HEK293 (cell line): ENCODE measurements around the gene SFT2D1.
"Not testable (repeated sequence)": the region's sequence is repeated elsewhere in the genome, so short reads cannot be mapped to it uniquely, and the experiment has no call there.

Experiments used
- CTCF ChIA-PET: fragments of 350-600 bp; formaldehyde crosslinking; extraction: SDS; loops from one replicate; lab custom pipeline; 2021; ENCODE audit warnings: antibody characterized with exemption; lab: Yijun Ruan, JAX
- POLR2A ChIA-PET: fragments of 300-600 bp; formaldehyde crosslinking; extraction: SDS; loops from one replicate; lab custom pipeline; 2020; ENCODE audit warnings: antibody characterized with exemption, inconsistent platforms; lab: Yijun Ruan, JAX
- H3K27ac ChIP-seq: fragments of 200-500 bp; sonication (Bioruptor generic); 2 replicates; pipeline ENCODE4 v1.5.1; 2014; ENCODE audit warnings: low read depth, low read length, control low read depth, inconsistent platforms; ENCODE audit errors: extremely low read depth
- H3K36me3 ChIP-seq, 2 experiments: fragments of 200-500 bp in 1 of 2; sonication (Bioruptor generic) in 1 of 2; 1 replicate in 1 of 2; 2 replicates in 1 of 2; pipeline ENCODE4 v1.5.1; 2014 to 2017; ENCODE audit warnings: inconsistent platforms in 2 of 2, low read length in 2 of 2; ENCODE audit not compliant: control insufficient read depth in 2 of 2, insufficient read depth in 1 of 2
- H3K4me1 ChIP-seq: fragments of 200-500 bp; sonication (Bioruptor generic); 2 replicates; pipeline ENCODE4 v1.5.1; 2014; ENCODE audit warnings: mild to moderate bottlenecking, low read length, inconsistent platforms; ENCODE audit not compliant: control insufficient read depth, insufficient read depth
- H3K4me3 ChIP-seq: 2 replicates; pipeline ENCODE4 v1.5.1; 2011; ENCODE audit warnings: low read depth, mild to moderate bottlenecking, control low read depth, low read length, moderate library complexity
- H3K9me3 ChIP-seq: fragments of 200-500 bp; sonication (Bioruptor generic); 2 replicates; pipeline ENCODE4 v1.5.1; 2014; ENCODE audit warnings: low read depth, low read length, inconsistent platforms; ENCODE audit not compliant: control insufficient read depth, insufficient read depth
- BCL11B ChIP-seq: fragments of 450-650 bp; formaldehyde crosslinking; IDR thresholded peaks from 2 replicates; pipeline ENCODE4 v1.5.1; 2016; ENCODE audit warnings: low read depth, missing biosample characterization, missing genetic modification characterization
- GLIS1 ChIP-seq: fragments of 450-650 bp; formaldehyde crosslinking; IDR thresholded peaks from 2 replicates; pipeline ENCODE4 v1.5.1; 2016; ENCODE audit warnings: missing biosample characterization, missing genetic modification characterization
- KLF17 ChIP-seq: fragments of 450-650 bp; formaldehyde crosslinking; IDR thresholded peaks from 2 replicates; pipeline ENCODE4 v1.5.1; 2016; ENCODE audit warnings: missing biosample characterization, missing genetic modification characterization
- MYNN ChIP-seq: fragments of 450-650 bp; formaldehyde crosslinking; IDR thresholded peaks from 2 replicates; pipeline ENCODE4 v1.5.1; 2016; ENCODE audit warnings: missing biosample characterization, missing genetic modification characterization, borderline replicate concordance
- PRDM1 ChIP-seq: fragments of 450-650 bp; formaldehyde crosslinking; IDR thresholded peaks from 2 replicates; pipeline ENCODE4; 2016; ENCODE audit warnings: missing biosample characterization, missing genetic modification characterization
- SP7 ChIP-seq: fragments of 450-650 bp; formaldehyde crosslinking; IDR thresholded peaks from 2 replicates; pipeline ENCODE4 v1.5.1; 2016; ENCODE audit warnings: missing biosample characterization, missing genetic modification characterization
- ZBTB49 ChIP-seq: fragments of 450-650 bp; formaldehyde crosslinking; IDR thresholded peaks from 2 replicates; pipeline ENCODE4 v1.5.1; 2016; ENCODE audit warnings: missing biosample characterization, missing genetic modification characterization, low read depth
- ZFP37 ChIP-seq: fragments of 450-650 bp; formaldehyde crosslinking; IDR thresholded peaks from 2 replicates; pipeline ENCODE4 v1.5.1; 2016; ENCODE audit warnings: missing biosample characterization, missing genetic modification characterization
- ZFP69B ChIP-seq: fragments of 450-650 bp; formaldehyde crosslinking; IDR thresholded peaks from 2 replicates; pipeline ENCODE4 v1.5.1; 2016; ENCODE audit warnings: missing biosample characterization, missing genetic modification characterization
- ZNF10 ChIP-seq: fragments of 450-650 bp; formaldehyde crosslinking; IDR thresholded peaks from 2 replicates; pipeline ENCODE4 v1.5.1; 2017; ENCODE audit warnings: missing biosample characterization, missing genetic modification characterization
- ZNF157 ChIP-seq: fragments of 450-650 bp; formaldehyde crosslinking; IDR thresholded peaks from 2 replicates; pipeline ENCODE4 v1.5.1; 2016; ENCODE audit warnings: missing biosample characterization, missing genetic modification characterization
- ZNF169 ChIP-seq: fragments of 450-650 bp; formaldehyde crosslinking; IDR thresholded peaks from 2 replicates; pipeline ENCODE4 v1.5.1; 2016; ENCODE audit warnings: missing biosample characterization, missing genetic modification characterization
- ZNF175 ChIP-seq: fragments of 450-650 bp; formaldehyde crosslinking; IDR thresholded peaks from 2 replicates; pipeline ENCODE4 v1.5.1; 2016; ENCODE audit warnings: missing biosample characterization, missing genetic modification characterization
- ZNF221 ChIP-seq: fragments of 450-650 bp; formaldehyde crosslinking; IDR thresholded peaks from 2 replicates; pipeline ENCODE4 v1.5.1; 2017; ENCODE audit warnings: missing biosample characterization, missing genetic modification characterization, borderline replicate concordance
- ZNF223 ChIP-seq: fragments of 450-650 bp; formaldehyde crosslinking; IDR thresholded peaks from 2 replicates; pipeline ENCODE4 v1.5.1; 2016; ENCODE audit warnings: missing biosample characterization, missing genetic modification characterization
- ZNF404 ChIP-seq: fragments of 450-650 bp; formaldehyde crosslinking; IDR thresholded peaks from 2 replicates; pipeline ENCODE4 v1.5.1; 2017; ENCODE audit warnings: missing biosample characterization, missing genetic modification characterization
- ZNF416 ChIP-seq: fragments of 450-650 bp; formaldehyde crosslinking; IDR thresholded peaks from 2 replicates; pipeline ENCODE4 v1.5.1; 2016; ENCODE audit warnings: missing biosample characterization, missing genetic modification characterization
- ZNF513 ChIP-seq: fragments of 450-650 bp; IDR thresholded peaks from 2 replicates; pipeline ENCODE4 v1.5.1; 2018; ENCODE audit warnings: missing biosample characterization, missing genetic modification characterization
- ZNF843 ChIP-seq: fragments of 450-650 bp; formaldehyde crosslinking; IDR thresholded peaks from 2 replicates; pipeline ENCODE4 v1.5.1; 2016; ENCODE audit warnings: missing biosample characterization, missing genetic modification characterization
- TF ChIP-seq, protein P1 (sequence below): fragments of 450-650 bp; formaldehyde crosslinking; IDR thresholded peaks from 2 replicates; pipeline ENCODE4 v1.5.1; 2016; ENCODE audit warnings: missing biosample characterization, missing genetic modification characterization

SFT2D1 gene

GRCh38 chr6:166387642-166388289 is 45.4 kb upstream of the SFT2D1 start:
- POLR2A ChIA-PET, result no interaction called here
- Histone ChIP-seq H3K4me1 (no peaks in the 10 kb centered on the region), H3K36me3 (no peaks in the 10 kb centered on the region), H3K9me3 (no peaks in the 10 kb centered on the region), H3K4me3 (no peak overlapping the region), H3K27ac (no peak overlapping the region)
- CTCF ChIA-PET, result interaction anchor here (0.6 to 4.0 kb wide), 4 partner anchors 12 to 182 kb away, joined by 3 to 27 read pairs (median 5); no protein-coding TSS in a partner anchor
- no peak for TF ChIP-seq MYNN
- no peak for TF ChIP-seq ZNF223 (tag by site-specific recombination)
- no peak for TF ChIP-seq ZNF843 (tag by site-specific recombination)
- TF ChIP-seq ZNF157 (tag by site-specific recombination), result no peak
- TF ChIP-seq ZNF169, result no peak
- no peak for TF ChIP-seq GLIS1 (tag by site-specific recombination)

DNA sequence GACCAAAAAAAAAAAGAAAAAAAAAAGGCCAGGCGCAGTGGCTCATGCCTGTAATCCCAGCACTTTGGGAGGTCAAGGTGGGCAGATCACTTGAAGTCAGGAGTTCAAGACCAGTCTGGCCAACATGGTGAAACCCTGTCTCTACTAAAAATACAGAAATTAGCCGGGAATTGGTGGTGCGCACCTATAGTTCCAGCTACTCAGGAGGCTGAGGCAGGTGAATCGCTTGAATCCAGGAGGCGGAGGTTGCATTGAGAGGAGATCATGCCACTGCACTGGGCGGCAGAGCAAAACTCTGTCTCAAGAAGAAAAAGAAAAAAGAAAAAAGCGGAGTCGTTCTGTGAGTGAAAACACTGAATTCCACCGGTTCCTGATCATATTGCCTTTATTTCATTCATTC is 44.8 kb upstream of the SFT2D1 start:
- H3K9me3 ChIP-seq, H3K4me1 ChIP-seq, POLR2A ChIA-PET, H3K4me3 ChIP-seq, H3K36me3 ChIP-seq, H3K27ac ChIP-seq: not testable (repeated sequence)
- CTCF ChIA-PET, result interaction anchor here (0.6 to 4.0 kb wide), 3 partner anchors 11 to 183 kb away, joined by 3 to 27 read pairs (median 4); no protein-coding TSS in a partner anchor

DNA sequence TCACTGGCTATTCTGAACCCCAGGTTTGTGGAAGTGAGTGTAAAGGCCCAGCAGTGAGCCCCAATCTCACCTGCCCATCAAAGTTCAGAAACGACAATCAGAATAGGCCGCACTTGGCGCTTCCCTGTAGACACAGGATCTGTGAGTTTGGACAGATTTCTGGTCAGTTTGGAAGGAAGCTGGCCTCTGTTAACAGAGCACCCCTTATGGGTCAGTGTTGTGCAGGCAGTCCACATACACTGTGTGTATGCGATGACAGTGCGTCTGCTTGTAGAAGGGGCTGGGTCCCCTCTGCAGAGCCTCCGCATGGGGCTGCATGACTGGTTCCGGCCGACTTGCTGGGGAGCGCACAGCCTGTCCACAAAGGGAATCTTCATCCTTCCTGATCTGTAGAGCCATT is 43.8 kb upstream of the SFT2D1 start:
- H3K4me3 ChIP-seq, result no peak overlapping the region
- ChIA-PET CTCF (interaction anchor here (0.6 to 1.9 kb wide), 2 partner anchors 17 to 29 kb away, joined by 3 read pairs; no protein-coding TSS in a partner anchor), POLR2A (no interaction called here)
- 0 out of 2 replicates have a peak, but pooled peaks cover 2% of the 10 kb centered on the region for H3K4me1 ChIP-seq
- TF ChIP-seq ZFP69B (tag by site-specific recombination), result no peak
- TF ChIP-seq, protein P1, sequence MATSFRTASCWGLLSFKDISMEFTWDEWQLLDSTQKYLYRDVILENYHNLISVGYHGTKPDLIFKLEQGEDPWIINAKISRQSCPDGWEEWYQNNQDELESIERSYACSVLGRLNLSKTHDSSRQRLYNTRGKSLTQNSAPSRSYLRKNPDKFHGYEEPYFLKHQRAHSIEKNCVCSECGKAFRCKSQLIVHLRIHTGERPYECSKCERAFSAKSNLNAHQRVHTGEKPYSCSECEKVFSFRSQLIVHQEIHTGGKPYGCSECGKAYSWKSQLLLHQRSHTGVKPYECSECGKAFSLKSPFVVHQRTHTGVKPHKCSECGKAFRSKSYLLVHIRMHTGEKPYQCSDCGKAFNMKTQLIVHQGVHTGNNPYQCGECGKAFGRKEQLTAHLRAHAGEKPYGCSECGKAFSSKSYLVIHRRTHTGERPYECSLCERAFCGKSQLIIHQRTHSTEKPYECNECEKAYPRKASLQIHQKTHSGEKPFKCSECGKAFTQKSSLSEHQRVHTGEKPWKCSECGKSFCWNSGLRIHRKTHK, result no peak
- TF ChIP-seq SP7, result no peak
- TF ChIP-seq ZBTB49, result no peak
- TF ChIP-seq PRDM1 (tag by site-specific recombination), result no peak
- no peak for TF ChIP-seq ZNF10
- TF ChIP-seq BCL11B (tag by site-specific recombination), result no peak
- TF ChIP-seq ZFP37 (tag by site-specific recombination), result no peak
- no peak for TF ChIP-seq ZNF175 (tag by site-specific recombination)
- TF ChIP-seq KLF17 (tag by site-specific recombination), result no peak
- TF ChIP-seq ZNF404 (tag by site-specific recombination), result no peak
- no peak for TF ChIP-seq ZNF513 (tag by site-specific recombination)
- TF ChIP-seq ZNF221, result no peak
- TF ChIP-seq ZNF416 (tag by site-specific recombination), result no peak
- no peak for TF ChIP-seq ZNF157 (tag by site-specific recombination)
- no peaks in the 10 kb centered on the region for H3K36me3 ChIP-seq
- no peak overlapping the region for H3K27ac ChIP-seq
- no peaks in the 10 kb centered on the region for H3K9me3 ChIP-seq
